ENCODE data around the gene TSPYL4. TPM values are rescaled to one million over a fixed set of nuclear protein-coding genes. Genes with fewer than 3 reads are reported as not detected.

The TSPYL4 gene
- total RNA-seq, 1 experiment from 2014 or later: 5.4 TPM

DNA sequence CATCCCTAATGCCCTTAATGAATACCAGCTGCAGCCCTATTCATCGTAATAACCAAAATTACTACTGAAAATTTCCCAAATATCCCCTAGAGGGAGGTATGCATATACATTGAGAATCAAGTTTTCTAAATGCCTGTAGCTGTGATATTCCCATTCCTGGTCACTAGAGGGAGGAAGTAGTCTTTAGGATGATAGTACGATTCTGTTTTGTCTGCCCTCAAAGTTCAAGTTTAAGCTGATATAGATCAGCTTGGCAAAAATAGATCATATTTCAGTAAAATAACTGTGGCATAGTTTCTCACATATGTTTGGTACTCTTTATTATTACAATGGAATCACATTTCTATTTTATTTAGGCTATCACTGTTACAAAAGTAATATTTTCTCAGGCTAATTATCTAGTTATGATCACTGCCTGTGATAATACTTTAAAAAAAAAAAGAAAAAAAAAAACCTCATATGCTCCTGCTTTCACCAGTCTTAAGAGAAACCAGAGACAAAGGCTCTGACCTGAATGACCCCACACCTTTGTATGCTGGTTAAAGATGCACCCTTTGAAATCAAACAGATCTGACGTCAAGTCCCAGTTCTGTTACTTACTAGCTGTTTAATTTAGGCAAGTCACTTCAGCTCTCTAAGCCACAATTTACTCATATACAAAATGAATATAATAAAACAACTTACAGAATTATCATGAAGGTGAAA is 14.9 kb upstream of the TSPYL4 start:
- Histone ChIP-seq H3K27ac (ENCODE audit: low read depth, low read length) (no peak overlapping the region), H3K79me2 (ENCODE audit: insufficient read depth, low read length) (no peaks in the 10 kb centered on the region), H3K4me3 (replicated peaks in 1 of 2; ENCODE audit: low read depth in 1 of 2, low read length in 2 of 2) (no peak overlapping the region), H3K9me2 (ENCODE audit: insufficient read depth) (no peaks in the 10 kb centered on the region), H3K27me3 (ENCODE audit: insufficient read depth, low read length) (no peaks in the 10 kb centered on the region), H3K36me3 (ENCODE audit: control insufficient read depth in 1 of 2, insufficient read depth in 2 of 2, low read length in 2 of 2) (0 out of 4 replicates have a peak, but pooled peaks cover 0 to 2% of the 10 kb centered on the region in 2 experiments), H3K9me3 (ENCODE audit: control insufficient read depth in 1 of 2, insufficient read depth in 1 of 2, low read depth in 1 of 2, low read length in 2 of 2) (no peaks in the 10 kb centered on the region), H3K4me2 (ENCODE audit: low read length) (no peak overlapping the region), H3K9ac (ENCODE audit: low read length) (no peak overlapping the region), H4K20me1 (ENCODE audit: insufficient read depth) (no peaks in the 10 kb centered on the region), H2AFZ (ENCODE audit: low read depth, low read length, poor library complexity, severe bottlenecking) (no peak overlapping the region), H3K4me1 (ENCODE audit: control insufficient read depth in 1 of 2, insufficient read depth in 2 of 2, low read length in 2 of 2) (peaks cover 0 to 10% of the 10 kb centered on the region in 2 experiments; a peak in 2 of 4 replicates)
- ChIA-PET CTCF (interaction anchor here (0.6 to 3.3 kb wide), 26 partner anchors 11 to 578 kb away, joined by 3 to 33 read pairs (median 4); partner anchors contain the start of genes CALHM4, CALHM5, RWDD1 and TSPYL1), RAD21 (ENCODE audit: low non-redundant PET in 1 of 2, low total read pairs in 2 of 2, uncharacterized antibody in 2 of 2, unreplicated experiment in 2 of 2) (interaction anchor here in 1 of 2 experiments (1.1 kb wide), 1 partner anchor 292 kb away, joined by 3 read pairs; no protein-coding TSS in a partner anchor), POLR2A (interaction anchor here (0.9 to 1.4 kb wide), 4 partner anchors 11 to 292 kb away, joined by 3 to 9 read pairs (median 5); partner anchors contain the start of genes DSE, TSPYL1 and TSPYL4)
- DNase-seq (ENCODE audit: low read depth, low spot score) (peak; percentile 68), ATAC-seq (peak; percentile 95)
- TF ChIP-seq, protein P1, sequence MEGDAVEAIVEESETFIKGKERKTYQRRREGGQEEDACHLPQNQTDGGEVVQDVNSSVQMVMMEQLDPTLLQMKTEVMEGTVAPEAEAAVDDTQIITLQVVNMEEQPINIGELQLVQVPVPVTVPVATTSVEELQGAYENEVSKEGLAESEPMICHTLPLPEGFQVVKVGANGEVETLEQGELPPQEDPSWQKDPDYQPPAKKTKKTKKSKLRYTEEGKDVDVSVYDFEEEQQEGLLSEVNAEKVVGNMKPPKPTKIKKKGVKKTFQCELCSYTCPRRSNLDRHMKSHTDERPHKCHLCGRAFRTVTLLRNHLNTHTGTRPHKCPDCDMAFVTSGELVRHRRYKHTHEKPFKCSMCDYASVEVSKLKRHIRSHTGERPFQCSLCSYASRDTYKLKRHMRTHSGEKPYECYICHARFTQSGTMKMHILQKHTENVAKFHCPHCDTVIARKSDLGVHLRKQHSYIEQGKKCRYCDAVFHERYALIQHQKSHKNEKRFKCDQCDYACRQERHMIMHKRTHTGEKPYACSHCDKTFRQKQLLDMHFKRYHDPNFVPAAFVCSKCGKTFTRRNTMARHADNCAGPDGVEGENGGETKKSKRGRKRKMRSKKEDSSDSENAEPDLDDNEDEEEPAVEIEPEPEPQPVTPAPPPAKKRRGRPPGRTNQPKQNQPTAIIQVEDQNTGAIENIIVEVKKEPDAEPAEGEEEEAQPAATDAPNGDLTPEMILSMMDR (IDR thresholded peaks at IDR 0.05 in 2 of 3, conservative IDR thresholded peaks at IDR 0.05 in 1 of 3; ENCODE audit: borderline replicate concordance in 1 of 3, insufficient read depth in 1 of 3, low read depth in 2 of 3, low read length in 2 of 3): peak; percentile 84 to 99 (median 96)
- TF ChIP-seq CBX3 (IDR thresholded peaks at IDR 0.05; ENCODE audit: low read depth) (no peak), RAD21 (IDR thresholded peaks at IDR 0.05; ENCODE audit: low read depth) (peak; percentile 88)
- intact Hi-C loops (cut with micrococcal nuclease): loop anchor here (2.0 to 5.0 kb wide), 3 partner anchors 264 to 379 kb away; no protein-coding TSS in a partner anchor
- BruUV-seq (replicated peaks): no TSS peak

All from HCT116 (cell line).